GM12878 (cell line): ENCODE measurements around the gene NOD2. TPM values are rescaled to one million over a fixed set of nuclear protein-coding genes. Genes with fewer than 3 reads are reported as not detected.

Experiments used
- ATAC-seq: fragments of 200-7000 bp; cut with Tn5 transposase; 3 replicates; pipeline ENCODE4 v1.9.1; 2020; ENCODE audit warnings: mild to moderate bottlenecking, moderate library complexity
- BruUV-seq: library from RNA; stranded (reverse); fragments of 400-500 nt; replicated peaks from 2 replicates; lab custom pipeline; 2021; lab: Mats Ljungman, UMichigan
- CTCF ChIA-PET: fragments of 300-600 bp; sonication (Branson Sonifier 250); formaldehyde crosslinking; extraction: SDS; loops from one replicate; lab custom pipeline; 2021; ENCODE audit warnings: inconsistent platforms; lab: Yijun Ruan, JAX
- POLR2A ChIA-PET: fragments of 350-600 bp; formaldehyde crosslinking; extraction: SDS; loops from one replicate; lab custom pipeline; 2021; ENCODE audit warnings: inconsistent platforms; lab: Charles Lee
- RAD21 ChIA-PET: fragments of 300-600 bp; sonication (Branson Sonifier 250); formaldehyde crosslinking; loops from one replicate; lab custom pipeline; 2023; ENCODE audit warnings: antibody characterized with exemption; ENCODE audit not compliant: unreplicated experiment; lab: Charles Lee
- SMC1A ChIA-PET: fragments of 300-600 bp; sonication (Branson Sonifier 250); formaldehyde crosslinking; loops from one replicate; lab custom pipeline; 2023; ENCODE audit not compliant: unreplicated experiment, uncharacterized antibody; lab: Charles Lee
- DNase-seq: peaks from one replicate; pipeline ENCODE4 v3.0.0-alpha.2; 2011; ENCODE audit warnings: low read depth, low spot score
- FAIRE-seq: peaks from 3 replicates; lab custom pipeline; 2011; peaks lifted over from hg19 to GRCh38; lab: Jason Lieb, UNC
- H2AFZ ChIP-seq: 2 replicates; pipeline ENCODE4 v1.6.0; 2011; ENCODE audit warnings: low read depth, low read length, control low read depth; ENCODE audit not compliant: control insufficient read depth
- H3K27ac ChIP-seq: 2 replicates; pipeline ENCODE4 v1.5.1; 2011; ENCODE audit warnings: control low read depth; ENCODE audit not compliant: control insufficient read depth, insufficient read depth
- H3K27me3 ChIP-seq, 2 experiments: replicated peaks in 1 of 2; 2 replicates each; pipeline versions ENCODE4 v1.6.0 to v1.6.1; 2011; ENCODE audit warnings: low read length in 1 of 2; ENCODE audit not compliant: control insufficient read depth in 2 of 2, insufficient read depth in 2 of 2
- H3K36me3 ChIP-seq, 2 experiments: 2 replicates each; pipeline ENCODE4 v1.5.1; 2011; ENCODE audit warnings: low read length in 1 of 2; ENCODE audit not compliant: control insufficient read depth in 2 of 2, insufficient read depth in 2 of 2
- H3K4me1 ChIP-seq: 2 replicates; pipeline ENCODE4 v1.6.1; 2011; ENCODE audit warnings: mild to moderate bottlenecking, low read length, moderate library complexity, mixed read lengths; ENCODE audit not compliant: control insufficient read depth, insufficient read depth
- H3K4me2 ChIP-seq: 2 replicates; pipeline ENCODE4 v1.6.0; 2011; ENCODE audit warnings: control low read depth; ENCODE audit not compliant: control insufficient read depth, insufficient read depth
- H3K4me3 ChIP-seq: fragments of 200-600 bp; sonication (generic); 2 replicates; pipeline ENCODE4 v1.5.1; 2016
- H3K79me2 ChIP-seq: 2 replicates; pipeline ENCODE4 v1.6.0; 2011; ENCODE audit warnings: low read length; ENCODE audit not compliant: control insufficient read depth, insufficient read depth
- H3K9ac ChIP-seq: 2 replicates; pipeline ENCODE4 v1.8.0; 2011; ENCODE audit warnings: low read length, control low read depth, mixed read lengths; ENCODE audit not compliant: control insufficient read depth, insufficient read depth
- H3K9me3 ChIP-seq: replicated peaks from 3 replicates; pipeline ENCODE4 v1.5.1; 2011; ENCODE audit warnings: mild to moderate bottlenecking, low read length; ENCODE audit not compliant: control insufficient read depth, insufficient read depth
- H4K20me1 ChIP-seq: 2 replicates; pipeline ENCODE4 v1.6.0; 2011; ENCODE audit not compliant: control insufficient read depth, insufficient read depth
- ASH2L ChIP-seq: fragments of 300-600, 200-600 bp; sonication (generic); IDR thresholded peaks from 2 replicates; pipeline ENCODE4 v1.6.1; 2017; ENCODE audit warnings: low read depth, mild to moderate bottlenecking, borderline replicate concordance
- BCLAF1 ChIP-seq: fragments of 450-650 bp; IDR thresholded peaks from 2 replicates; pipeline ENCODE4 v1.6.1; 2017; ENCODE audit warnings: antibody characterized with exemption, mild to moderate bottlenecking, moderate library complexity
- CBFB ChIP-seq: IDR thresholded peaks from 2 replicates; pipeline ENCODE4 v1.6.1; 2016; ENCODE audit warnings: antibody characterized with exemption, low read depth
- NR2C2 ChIP-seq: IDR thresholded peaks from 2 replicates; pipeline ENCODE4 v1.6.1; 2011; ENCODE audit warnings: borderline replicate concordance, low read depth; ENCODE audit not compliant: control insufficient read depth, insufficient read length
- SMARCA5 ChIP-seq: fragments of 450-650 bp; IDR thresholded peaks from 2 replicates; pipeline ENCODE4 v1.6.1; 2017; ENCODE audit warnings: mild to moderate bottlenecking
- SREBF1 ChIP-seq: IDR thresholded peaks from 2 replicates; pipeline ENCODE4 v1.6.1; 2012; ENCODE audit warnings: mild to moderate bottlenecking, low read length
- SREBF2 ChIP-seq: IDR thresholded peaks from 2 replicates; pipeline ENCODE4 v1.6.1; 2012; ENCODE audit warnings: mild to moderate bottlenecking, low read length
- ZNF217 ChIP-seq: fragments of 450-650 bp; IDR thresholded peaks from 2 replicates; pipeline ENCODE4 v1.6.1; 2017; ENCODE audit warnings: antibody characterized with exemption, mild to moderate bottlenecking
- ZNF384 ChIP-seq: IDR thresholded peaks from 2 replicates; pipeline ENCODE4 v1.6.1; 2012; ENCODE audit warnings: low read depth, mild to moderate bottlenecking, low read length, improper control_type of control experiment, borderline replicate concordance
- WGBS: methylation state at CpG from one replicate; pipeline ENCODE4 v1.1.6; 2016; ENCODE audit warnings: low lambda C conversion rate; ENCODE audit not compliant: insufficient replicate concordance, insufficient coverage; ENCODE audit errors: missing lambda C conversion rate; 5-methylcytosine and 5-hydroxymethylcytosine counted together
- in situ Hi-C: fragments of 300-500 bp; cut with MboI; formaldehyde crosslinking; loops from 9 replicates; pipeline ENCODE4 v1.14.3; 2018; ENCODE audit warnings: mixed read lengths
- intact Hi-C: fragments of 100-400 bp; cut with micrococcal nuclease; formaldehyde crosslinking; loops from one replicate; pipeline ENCODE4 v1.14.2; 2022; ENCODE audit not compliant: unreplicated experiment
- polyA plus RNA-seq, 11 experiments: library from polyadenylated mRNA; depleted of rRNA in 4 of 11; unstranded in 6 of 11; stranded (reverse) in 5 of 11; fragments of >200 nt; fragmentation: Nextera tagmentation in 4 of 11; fragmentation: Illumina TruSeq in 1 of 11; extraction: Ambion mirVana in 4 of 11; extraction: Trizol in 1 of 11; gene quantifications; 1 replicate in 1 of 11; 2 replicates in 10 of 11; pipeline versions ENCODE4 v1.2.1 to v1.2.3, GENCODE V29; 2011 to 2016; ENCODE audit warnings: inconsistent platforms in 2 of 11, missing spikeins in 2 of 11, low read depth in 1 of 11
- total RNA-seq, 4 experiments: library from RNA; depleted of rRNA in 3 of 4; stranded (reverse); fragments of >200 nt in 3 of 4; fragmentation: Illumina TruSeq in 1 of 4; extraction: Trizol in 1 of 4; gene quantifications; 2 replicates each; pipeline versions ENCODE4 v1.2.1 to v1.2.3, GENCODE V29; 2013 to 2021

Gene NOD2
- total and polyA plus RNA-seq, 10 of the 15 experiments (the other 5 are each of a cell fraction or from before 2014, with no cell fraction given) = 1.0 to 18.6 (median 6.7) TPM

- TF ChIP-seq BCLAF1 (no peak), CBFB (no peak), SREBF2 (no peak)
Measured at GRCh38 chr16:50731989-50732832, 38.8 kb downstream of the NOD2 start (continued).

- ATAC-seq (no peak), DNase-seq (no peak), FAIRE-seq (no peak)
- no peak overlapping the region for H3K9ac ChIP-seq
- H4K20me1 ChIP-seq = no peaks in the 10 kb centered on the region
- H2AFZ ChIP-seq = no peak overlapping the region
- no peak overlapping the region for H3K27ac ChIP-seq
- no peaks in the 10 kb centered on the region for H3K9me3 ChIP-seq
- peaks cover 2% of the 10 kb centered on the region in 2 experiments; a peak in 2 of 4 replicates for H3K36me3 ChIP-seq
- ChIA-PET RAD21 (interaction anchor here (1.1 to 1.2 kb wide), 2 partner anchors 11 to 61 kb away, joined by 3 read pairs; no protein-coding TSS in a partner anchor), SMC1A (interaction anchor here (1.3 to 5.1 kb wide), 3 partner anchors 12 to 69 kb away, joined by 3 to 54 read pairs (median 3); no protein-coding TSS in a partner anchor), POLR2A (no interaction called here), CTCF (interaction anchor here (3.3 to 3.8 kb wide), 2 partner anchors 61 to 66 kb away, joined by 13 to 35 read pairs; no protein-coding TSS in a partner anchor)
- 99% methylated on average over 7 of the region's 7 CpGs for WGBS
- intact Hi-C loops = no loop called here
- H3K79me2 ChIP-seq = no peaks in the 10 kb centered on the region
- H3K4me2 ChIP-seq = no peak overlapping the region
- H3K27me3 ChIP-seq = no peaks in the 10 kb centered on the region
- no TSS peak for BruUV-seq
- TF ChIP-seq SMARCA5 (no peak), SREBF1 (no peak), ZNF384 (no peak), ASH2L (no peak), ZNF217 (no peak), NR2C2 (no peak)
- peaks cover 26% of the 10 kb centered on the region for H3K4me1 ChIP-seq
- H3K4me3 ChIP-seq = no peak overlapping the region
- in situ Hi-C loops = no loop called here
Measured at GRCh38 chr16:50733468-50733867, 40.1 kb downstream of the NOD2 start.
